GM23248 (cell line): ENCODE data around the gene DENND2D. TPM values are rescaled to one million over a fixed set of nuclear protein-coding genes. Genes with fewer than 3 reads are reported as not detected.

ENCODE experiments used
- DNase-seq: peaks from one replicate; pipeline ENCODE4 v3.0.0-alpha.2; 2015
- H2AFZ ChIP-seq: fragments of 200-600 bp; sonication (generic); 2 replicates; pipeline ENCODE4 v1.6.1; 2016; ENCODE audit warnings: antibody characterized with exemption
- H3F3A ChIP-seq: fragments of 200-600 bp; sonication (generic); 2 replicates; pipeline ENCODE4 v1.6.1; 2016; ENCODE audit warnings: mild to moderate bottlenecking, antibody characterized with exemption, mixed run types; ENCODE audit not compliant: insufficient read depth
- H3K27ac ChIP-seq: fragments of 200-600 bp; sonication (generic); 2 replicates; pipeline ENCODE4 v1.5.1; 2016; ENCODE audit warnings: mild to moderate bottlenecking
- H3K27me3 ChIP-seq: fragments of 200-600 bp; sonication (generic); replicated peaks from 2 replicates; pipeline ENCODE4 v1.6.1; 2016; ENCODE audit warnings: mild to moderate bottlenecking; ENCODE audit not compliant: insufficient read depth
- H3K36me3 ChIP-seq: fragments of 200-600 bp; sonication (generic); 2 replicates; pipeline ENCODE4 v1.6.1; 2016; ENCODE audit warnings: low read depth, mild to moderate bottlenecking
- H3K4me1 ChIP-seq: fragments of 200-600 bp; sonication (generic); 2 replicates; pipeline ENCODE4 v1.6.1; 2016; ENCODE audit warnings: mild to moderate bottlenecking; ENCODE audit not compliant: insufficient read depth
- H3K4me2 ChIP-seq: fragments of 200-600 bp; sonication (generic); one replicate; pipeline ENCODE4 v1.6.1; 2016; ENCODE audit warnings: mild to moderate bottlenecking; ENCODE audit not compliant: unreplicated experiment
- H3K4me3 ChIP-seq: fragments of 200-600 bp; sonication (generic); 2 replicates; pipeline ENCODE4 v1.5.1; 2016; ENCODE audit warnings: mild to moderate bottlenecking
- H3K79me2 ChIP-seq: fragments of 200-600 bp; sonication (generic); 2 replicates; pipeline ENCODE4 v1.6.1; 2016; ENCODE audit warnings: mild to moderate bottlenecking; ENCODE audit not compliant: insufficient read depth
- H3K9ac ChIP-seq: fragments of 200-600 bp; sonication (generic); 2 replicates; pipeline ENCODE4 v1.6.1; 2016; ENCODE audit warnings: mild to moderate bottlenecking
- H3K9me2 ChIP-seq: fragments of 200-600 bp; sonication (generic); 2 replicates; pipeline ENCODE4 v1.6.1; 2016; ENCODE audit warnings: mixed run types, mild to moderate bottlenecking, moderate library complexity; ENCODE audit not compliant: insufficient read depth
- H3K9me3 ChIP-seq: fragments of 200-600 bp; sonication (generic); one replicate; pipeline ENCODE4 v1.6.1; 2017; ENCODE audit warnings: low read depth
- H4K20me1 ChIP-seq: fragments of 200-600 bp; sonication (generic); 2 replicates; pipeline ENCODE4 v1.6.0; 2016; ENCODE audit not compliant: insufficient read depth
- EZH2 ChIP-seq: fragments of 200-600 bp; sonication (generic); IDR thresholded peaks from 2 replicates; pipeline ENCODE4 v1.6.1; 2018; ENCODE audit warnings: antibody characterized with exemption, mild to moderate bottlenecking; ENCODE audit not compliant: insufficient read depth, poor library complexity, severe bottlenecking
- EZH2phosphoT487 ChIP-seq: fragments of 200-600 bp; sonication (generic); IDR thresholded peaks from 2 replicates; pipeline ENCODE4 v1.6.1; 2018; ENCODE audit warnings: antibody characterized with exemption, moderate library complexity, mild to moderate bottlenecking, low read depth; ENCODE audit not compliant: insufficient read depth
- WGBS, 2 experiments: methylation state at CpG; one replicate each; pipeline ENCODE4 v1.1.6; 2015 to 2017; ENCODE audit warnings: low lambda C conversion rate in 2 of 2, low coverage in 1 of 2; ENCODE audit errors: missing lambda C conversion rate in 2 of 2; 5-methylcytosine and 5-hydroxymethylcytosine counted together
- in situ Hi-C: fragments of 300-500 bp; cut with MboI; formaldehyde crosslinking; loops from 2 replicates; pipeline ENCODE4 v1.15.0; 2020
- polyA plus RNA-seq: library from polyadenylated mRNA; unstranded; fragments of >200 nt; fragmentation: Nextera tagmentation; extraction: Ambion mirVana; gene quantifications from 2 replicates; pipeline ENCODE4 v1.2.1, GENCODE V29; 2016
- total RNA-seq: library from RNA; depleted of rRNA; stranded (reverse); fragments of >200 nt; shearing (Covaris generic); gene quantifications from 2 replicates; pipeline ENCODE4 v1.2.3, GENCODE V29; 2014

DENND2D gene
- total and polyA plus RNA-seq, 2 experiments from 2014 or later: 3.7 to 6.6 TPM

GRCh38 chr1:111175349-111175748 lies 25.1 kb downstream of the DENND2D start:
- Histone ChIP-seq H3K9me2 (no peaks in the 10 kb centered on the region), H3K79me2 (no peaks in the 10 kb centered on the region), H3K4me1 (no peaks in the 10 kb centered on the region; the same call in 1 of the 2 replicates), H2AFZ (no peak overlapping the region), H3K4me2 (no peak overlapping the region), H3K9me3 (no peaks in the 10 kb centered on the region), H4K20me1 (no peaks in the 10 kb centered on the region), H3K9ac (no peak overlapping the region), H3K36me3 (peaks cover 43% of the 10 kb centered on the region), H3K4me3 (no peak overlapping the region), H3K27me3 (no peaks in the 10 kb centered on the region), H3F3A (no peaks in the 10 kb centered on the region), H3K27ac (no peak overlapping the region)
- DNase-seq: no peak
- 98 to 99% methylated on average over 3 of the region's 3 CpGs for WGBS, 2 experiments
- no peak for TF ChIP-seq EZH2
- TF ChIP-seq EZH2phosphoT487: no peak
- in situ Hi-C loops: no loop called here

GRCh38 chr1:111174070-111174469 lies 26.4 kb downstream of the DENND2D start:
- Histone ChIP-seq H3K27ac (no peak overlapping the region), H3K27me3 (no peaks in the 10 kb centered on the region), H3K9me3 (no peaks in the 10 kb centered on the region), H3K79me2 (0 out of 2 replicates have a peak, but pooled peaks cover under 1% of the 10 kb centered on the region), H3K9ac (no peak overlapping the region), H3F3A (no peaks in the 10 kb centered on the region), H3K4me1 (no peaks in the 10 kb centered on the region; the same call in 1 of the 2 replicates), H3K4me2 (no peak overlapping the region), H4K20me1 (no peaks in the 10 kb centered on the region), H2AFZ (no peak overlapping the region), H3K4me3 (no peak overlapping the region), H3K36me3 (peaks cover 46% of the 10 kb centered on the region), H3K9me2 (no peaks in the 10 kb centered on the region)
- in situ Hi-C loops: no loop called here
- no peak for TF ChIP-seq EZH2
- no peak for TF ChIP-seq EZH2phosphoT487
- DNase-seq: no peak

- no peak overlapping the region for H3K4me2 ChIP-seq
- peaks cover 43% of the 10 kb centered on the region for H3K36me3 ChIP-seq
- TF ChIP-seq EZH2phosphoT487: no peak
- no peak for TF ChIP-seq EZH2
- no peak for DNase-seq
- H4K20me1 ChIP-seq: no peaks in the 10 kb centered on the region
- no peak overlapping the region for H3K4me3 ChIP-seq
- H3K9me2 ChIP-seq: no peaks in the 10 kb centered on the region
- H3K27me3 ChIP-seq: no peaks in the 10 kb centered on the region
- H3K79me2 ChIP-seq: 0 out of 2 replicates have a peak, but pooled peaks cover 6% of the 10 kb centered on the region
- no peaks in the 10 kb centered on the region for H3F3A ChIP-seq
- in situ Hi-C loops: no loop called here
- no peaks in the 10 kb centered on the region; the same call in 1 of the 2 replicates for H3K4me1 ChIP-seq
- H3K9me3 ChIP-seq: no peaks in the 10 kb centered on the region
- H3K27ac ChIP-seq: no peak overlapping the region
- no peak overlapping the region for H2AFZ ChIP-seq
- no peak overlapping the region for H3K9ac ChIP-seq
These were observed 28.0 kb downstream of the DENND2D start for GRCh38 chr1:111172463-111172862.

GRCh38 chr1:111164151-111164550 lies 36.3 kb downstream of the DENND2D start:
- DNase-seq: no peak
- H3K9me3 ChIP-seq: no peaks in the 10 kb centered on the region
- TF ChIP-seq EZH2 (no peak), EZH2phosphoT487 (no peak)
- no peaks in the 10 kb centered on the region for H3K9me2 ChIP-seq
- no peaks in the 10 kb centered on the region for H4K20me1 ChIP-seq
- no peak overlapping the region for H3K4me2 ChIP-seq
- WGBS, 2 experiments: 85 to 97% methylated on average over 2 of the region's 2 CpGs
- no peaks in the 10 kb centered on the region for H3K4me1 ChIP-seq
- no peak overlapping the region for H3K9ac ChIP-seq
- H3K4me3 ChIP-seq: no peak overlapping the region
- in situ Hi-C loops: no loop called here
- peaks cover 46% of the 10 kb centered on the region for H3K36me3 ChIP-seq
- no peaks in the 10 kb centered on the region for H3F3A ChIP-seq
- H2AFZ ChIP-seq: no peak overlapping the region
- no peaks in the 10 kb centered on the region for H3K27me3 ChIP-seq
- peaks cover 32% of the 10 kb centered on the region for H3K79me2 ChIP-seq
- H3K27ac ChIP-seq: no peak overlapping the region

GRCh38 chr1:111163363-111163762 lies 37.1 kb downstream of the DENND2D start:
- Histone ChIP-seq H3K4me2 (no peak overlapping the region), H3K4me1 (no peaks in the 10 kb centered on the region), H2AFZ (no peak overlapping the region), H3K36me3 (peaks cover 44% of the 10 kb centered on the region), H3K9me3 (no peaks in the 10 kb centered on the region), H4K20me1 (no peaks in the 10 kb centered on the region), H3K4me3 (no peak overlapping the region), H3F3A (no peaks in the 10 kb centered on the region), H3K27ac (no peak overlapping the region), H3K27me3 (no peaks in the 10 kb centered on the region), H3K79me2 (peaks cover 30% of the 10 kb centered on the region), H3K9ac (no peak overlapping the region), H3K9me2 (no peaks in the 10 kb centered on the region)
- DNase-seq: no peak
- TF ChIP-seq EZH2 (no peak), EZH2phosphoT487 (no peak)
- 97 to 99% methylated on average over 4 of the region's 4 CpGs for WGBS, 2 experiments
- in situ Hi-C loops: no loop called here
